Gastrocnemius medialis (tissue), 4 donors: Measurements from ENCODE around the gene CEP170B.

Source experiments
- CTCF ChIP-seq, 5 experiments: fragments of 450-650 bp in 3 of 5; fragments of 200-600 bp in 2 of 5; sonication (generic) in 2 of 5; IDR thresholded peaks in 4 of 5; conservative IDR thresholded peaks in 1 of 5; 1 replicate in 4 of 5; 2 replicates in 1 of 5; pipeline ENCODE4 v1.5.1; 2016 to 2019; ENCODE audit warnings: antibody characterized with exemption in 5 of 5, mild to moderate bottlenecking in 3 of 5, moderate library complexity in 3 of 5
- POLR2A ChIP-seq, 2 donors: fragments of 450-650 bp; IDR thresholded peaks; one replicate each; pipeline ENCODE4 v1.6.1; 2017; ENCODE audit warnings: antibody characterized with exemption in 2 of 2, mild to moderate bottlenecking in 2 of 2, moderate library complexity in 2 of 2

GRCh38 chr14:104879983-104880565 lies 15.0 kb downstream of the CEP170B start:
- TF ChIP-seq POLR2A (IDR thresholded peaks at IDR 0.05) = no peak
- no peak for TF ChIP-seq CTCF (IDR thresholded peaks at IDR 0.05 in 4 of 5, conservative IDR thresholded peaks at IDR 0.05 in 1 of 5)
